HG02588 (cell line): ENCODE data around the gene CEP112.
"Not testable (repeated sequence)": the region's sequence is repeated elsewhere in the genome, so short reads cannot be mapped to it uniquely, and the experiment has no call there.

Experiments
- ATAC-seq: cut with Tn5 transposase; IDR thresholded peaks from one replicate; pipeline ENCODE4 v1.9.1; 2021; ENCODE audit warnings: mild to moderate bottlenecking, moderate library complexity; ENCODE audit not compliant: unreplicated experiment

Gene CEP112

GRCh38 chr17:66165537-66166123 lies 26.3 kb downstream of the CEP112 start:
- ATAC-seq: no peak

GRCh38 chr17:66155055-66155454 lies 36.9 kb downstream of the CEP112 start:
- not testable (repeated sequence) for ATAC-seq

- ATAC-seq: no peak
Measured at GRCh38 chr17:66152756-66153155, 39.2 kb downstream of the CEP112 start.

- no peak for ATAC-seq
Measured at GRCh38 chr17:66150708-66151107, 41.2 kb downstream of the CEP112 start.

GRCh38 chr17:66149562-66149961 lies 42.4 kb downstream of the CEP112 start:
- ATAC-seq: no peak

- ATAC-seq: no peak
Measured at GRCh38 chr17:66146394-66146793, 45.5 kb downstream of the CEP112 start.

GRCh38 chr17:66143657-66144282 lies 48.2 kb downstream of the CEP112 start:
- ATAC-seq: no peak

- ATAC-seq: no peak
Measured at GRCh38 chr17:66142428-66142827, 49.5 kb downstream of the CEP112 start.

GRCh38 chr17:66138120-66138519 lies 53.8 kb downstream of the CEP112 start:
- no peak for ATAC-seq

GRCh38 chr17:66135896-66136295 lies 56.0 kb downstream of the CEP112 start:
- ATAC-seq: no peak

- no peak for ATAC-seq
Measured at GRCh38 chr17:66135219-66135618, 56.7 kb downstream of the CEP112 start.

- no peak for ATAC-seq
Measured at GRCh38 chr17:66129759-66130158, 62.2 kb downstream of the CEP112 start.

GRCh38 chr17:66126231-66126630 lies 65.7 kb downstream of the CEP112 start:
- ATAC-seq: no peak

- no peak for ATAC-seq
Measured at GRCh38 chr17:66123163-66123562, 68.8 kb downstream of the CEP112 start.

- no peak for ATAC-seq
Measured at GRCh38 chr17:66115246-66115645, 76.7 kb downstream of the CEP112 start.

- ATAC-seq: no peak
Measured at GRCh38 chr17:66114609-66115008, 77.3 kb downstream of the CEP112 start.

GRCh38 chr17:66107731-66108130 lies 84.2 kb downstream of the CEP112 start:
- no peak for ATAC-seq

GRCh38 chr17:66098040-66098439 lies 93.9 kb downstream of the CEP112 start:
- no peak for ATAC-seq

GRCh38 chr17:66094727-66095126 lies 97.2 kb downstream of the CEP112 start:
- ATAC-seq: no peak

GRCh38 chr17:66091445-66092080 lies 100.4 kb downstream of the CEP112 start:
- no peak for ATAC-seq

GRCh38 chr17:66089764-66090163 lies 102.2 kb downstream of the CEP112 start:
- ATAC-seq: no peak

- ATAC-seq: no peak
Measured at GRCh38 chr17:66088173-66088572, 103.8 kb downstream of the CEP112 start.
